CD4-positive, CD25-positive, alpha-beta regulatory T cell (primary cell): ENCODE measurements around the gene RNASE7. TPM values are rescaled to one million over a fixed set of nuclear protein-coding genes. Genes with fewer than 3 reads are reported as not detected.
A peak's percentile ranks its signal among the peaks of the same experiment; 100 is the strongest.
"Not testable (repeated sequence)": the region's sequence is repeated elsewhere in the genome, so short reads cannot be mapped to it uniquely, and the experiment has no call there.

ENCODE experiments used
- ATAC-seq, 2 donors: fragments of 150-1000 bp; cut with Tn5 transposase; one replicate each; pipeline ENCODE4 v1.10.0; 2021; ENCODE audit warnings: low read depth in 2 of 2, moderate number of reproducible peaks in 2 of 2, moderate library complexity in 1 of 2
- DNase-seq, 3 donors: peaks; one replicate each; pipeline versions ENCODE4 v3.0.0 to v3.0.0-alpha.2; 2012 to 2022; ENCODE audit warnings: mixed read lengths in 1 of 3
- H3K27ac ChIP-seq: one replicate; pipeline ENCODE4 v1.7.0; 2013; ENCODE audit warnings: mild to moderate bottlenecking, low read length; ENCODE audit not compliant: insufficient read depth, poor library complexity, severe bottlenecking
- H3K27me3 ChIP-seq: one replicate; pipeline ENCODE4 v1.7.0; 2013; ENCODE audit warnings: low read length; ENCODE audit not compliant: control insufficient read depth, insufficient read depth
- H3K36me3 ChIP-seq: one replicate; pipeline ENCODE4 v1.7.0; 2013; ENCODE audit warnings: mild to moderate bottlenecking, low read length, moderate library complexity; ENCODE audit not compliant: control insufficient read depth, insufficient read depth
- H3K4me1 ChIP-seq: 2 replicates; pipeline ENCODE4 v1.7.0; 2013; ENCODE audit warnings: mild to moderate bottlenecking, low read length; ENCODE audit not compliant: insufficient read depth, control insufficient read depth, poor library complexity, severe bottlenecking
- H3K4me3 ChIP-seq: one replicate; pipeline ENCODE4 v1.7.0; 2013; ENCODE audit warnings: low read depth, mild to moderate bottlenecking, low read length, moderate library complexity
- H3K9me3 ChIP-seq, 2 experiments: 1 replicate in 1 of 2; 2 replicates in 1 of 2; pipeline ENCODE4 v1.7.0; 2013; ENCODE audit warnings: low read length in 2 of 2, mild to moderate bottlenecking in 1 of 2, moderate library complexity in 1 of 2; ENCODE audit not compliant: control insufficient read depth in 2 of 2
- H3K27ac Mint-ChIP-seq, 3 donors: one replicate each; pipeline ENCODE4 v1.8.0; 2020 to 2022; ENCODE audit warnings: mild to moderate bottlenecking in 3 of 3, mixed read lengths in 3 of 3, moderate library complexity in 2 of 3
- H3K27me3 Mint-ChIP-seq: one replicate; pipeline ENCODE4 v1.8.0; 2022; ENCODE audit warnings: mild to moderate bottlenecking, mixed read lengths
- H3K36me3 Mint-ChIP-seq: one replicate; pipeline ENCODE4 v1.8.0; 2020; ENCODE audit warnings: mixed read lengths
- H3K4me1 Mint-ChIP-seq, 4 donors: one replicate each; pipeline ENCODE4 v1.8.0; 2020 to 2022; ENCODE audit warnings: mixed read lengths in 4 of 4, mild to moderate bottlenecking in 1 of 4
- H3K4me3 Mint-ChIP-seq, 4 donors: one replicate each; pipeline ENCODE4 v1.8.0; 2020 to 2022; ENCODE audit warnings: mild to moderate bottlenecking in 4 of 4, mixed read lengths in 4 of 4, moderate library complexity in 3 of 4
- H3K9me3 Mint-ChIP-seq, 7 donors: one replicate each; pipeline ENCODE4 v1.8.0; 2020 to 2022; ENCODE audit warnings: mixed read lengths in 7 of 7, mild to moderate bottlenecking in 3 of 7, moderate library complexity in 2 of 7
- polyA plus RNA-seq, 4 donors: library from polyadenylated mRNA; unstranded; fragments of 300-500 nt; fragmentation: Illumina TruSeq; gene quantifications; one replicate each; pipeline ENCODE4 v1.2.3, GENCODE V29; 2021
- total RNA-seq: library from RNA; stranded (reverse); gene quantifications from one replicate; pipeline ENCODE4 v1.2.3, GENCODE V29; 2022

Gene RNASE7
- total and polyA plus RNA-seq, 5 donors from 2014 or later: not detected

- H3K9me3 ChIP-seq: no peaks in the 10 kb centered on the region
- peaks cover 3% of the 10 kb centered on the region for H3K36me3 Mint-ChIP-seq
- H3K27me3 Mint-ChIP-seq: peaks cover 12% of the 10 kb centered on the region
- no peak overlapping the region for H3K27ac ChIP-seq
- DNase-seq (no peak), ATAC-seq (no peak)
- H3K27ac Mint-ChIP-seq: peak overlapping the region in 1 of 3 donors; percentile 15
- H3K27me3 ChIP-seq: no peaks in the 10 kb centered on the region
- H3K4me1 Mint-ChIP-seq: peaks cover 0 to 6% (median 0%) of the 10 kb centered on the region in 4 donors
- no peaks in the 10 kb centered on the region for H3K4me1 ChIP-seq
- H3K36me3 ChIP-seq: peaks cover 15% of the 10 kb centered on the region
- H3K4me3 ChIP-seq: no peak overlapping the region
- H3K4me3 Mint-ChIP-seq: no peak overlapping the region
- no peaks in the 10 kb centered on the region for H3K9me3 Mint-ChIP-seq
Measured at GRCh38 chr14:21001218-21001617, 40.9 kb upstream of the RNASE7 start.

GRCh38 chr14:21003788-21004346 is 38.3 kb upstream of the RNASE7 start:
- DNase-seq: no peak
- H3K36me3 Mint-ChIP-seq: no peaks in the 10 kb centered on the region

GRCh38 chr14:21009721-21010120 is 32.4 kb upstream of the RNASE7 start:
- H3K27ac ChIP-seq, H3K4me3 ChIP-seq, H3K4me3 Mint-ChIP-seq, H3K9me3 Mint-ChIP-seq, H3K9me3 ChIP-seq, H3K27ac Mint-ChIP-seq, ATAC-seq, H3K36me3 ChIP-seq, H3K4me1 Mint-ChIP-seq, H3K36me3 Mint-ChIP-seq, DNase-seq, H3K4me1 ChIP-seq: not testable (repeated sequence)
- peaks cover 14% of the 10 kb centered on the region for H3K27me3 ChIP-seq
- H3K27me3 Mint-ChIP-seq: peaks cover 25% of the 10 kb centered on the region

More at GRCh38 chr14:21003788-21004346, 38.3 kb upstream of the RNASE7 start:
- H3K4me1 ChIP-seq: no peaks in the 10 kb centered on the region
- no peak overlapping the region for H3K27ac ChIP-seq
- no peaks in the 10 kb centered on the region for H3K9me3 Mint-ChIP-seq
- no peak overlapping the region for H3K4me3 ChIP-seq
- no peaks in the 10 kb centered on the region for H3K27me3 ChIP-seq
- no peak overlapping the region for H3K4me3 Mint-ChIP-seq
- peaks cover 15% of the 10 kb centered on the region for H3K27me3 Mint-ChIP-seq
- H3K4me1 Mint-ChIP-seq: no peaks in the 10 kb centered on the region
- no peak for ATAC-seq
- H3K9me3 ChIP-seq: no peaks in the 10 kb centered on the region
- no peak overlapping the region for H3K27ac Mint-ChIP-seq
- H3K36me3 ChIP-seq: no peaks in the 10 kb centered on the region

GRCh38 chr14:21011136-21011535 is 31.0 kb upstream of the RNASE7 start:
- H3K4me1 ChIP-seq: no peaks in the 10 kb centered on the region
- H3K36me3 ChIP-seq: no peaks in the 10 kb centered on the region
- no peak overlapping the region for H3K27ac ChIP-seq
- H3K9me3 ChIP-seq: no peaks in the 10 kb centered on the region
- Mint-ChIP-seq H3K4me3 (no peak overlapping the region), H3K36me3 (no peaks in the 10 kb centered on the region), H3K27me3 (peaks cover 26% of the 10 kb centered on the region), H3K4me1 (no peaks in the 10 kb centered on the region), H3K27ac (no peak overlapping the region), H3K9me3 (no peaks in the 10 kb centered on the region)
- ATAC-seq (no peak), DNase-seq (no peak)
- H3K27me3 ChIP-seq: peaks cover 14% of the 10 kb centered on the region
- no peak overlapping the region for H3K4me3 ChIP-seq

- ATAC-seq: peak; percentile 64 to 68
- Histone ChIP-seq H3K27me3 (peaks cover 14% of the 10 kb centered on the region), H3K4me1 (no peaks in the 10 kb centered on the region), H3K27ac (no peak overlapping the region), H3K9me3 (no peaks in the 10 kb centered on the region), H3K36me3 (peaks cover 9% of the 10 kb centered on the region), H3K4me3 (no peak overlapping the region)
- H3K4me3 Mint-ChIP-seq: no peak overlapping the region
- peak; percentile 72 to 79 (median 73) for DNase-seq
- H3K9me3 Mint-ChIP-seq: no peaks in the 10 kb centered on the region
- H3K36me3 Mint-ChIP-seq: peaks cover 20% of the 10 kb centered on the region
- H3K27me3 Mint-ChIP-seq: peaks cover 22% of the 10 kb centered on the region
- H3K27ac Mint-ChIP-seq: no peak overlapping the region
- H3K4me1 Mint-ChIP-seq: no peaks in the 10 kb centered on the region
Measured at GRCh38 chr14:21014761-21015190, 27.4 kb upstream of the RNASE7 start.

GRCh38 chr14:21015312-21015711 is 26.9 kb upstream of the RNASE7 start:
- Histone ChIP-seq H3K9me3 (no peaks in the 10 kb centered on the region), H3K36me3 (peaks cover 9% of the 10 kb centered on the region), H3K4me1 (no peaks in the 10 kb centered on the region), H3K27ac (no peak overlapping the region), H3K27me3 (peaks cover 14% of the 10 kb centered on the region), H3K4me3 (no peak overlapping the region)
- Mint-ChIP-seq H3K9me3 (no peaks in the 10 kb centered on the region), H3K36me3 (peaks cover 21% of the 10 kb centered on the region), H3K4me1 (no peaks in the 10 kb centered on the region), H3K27ac (no peak overlapping the region), H3K4me3 (no peak overlapping the region), H3K27me3 (peaks cover 22% of the 10 kb centered on the region)
- DNase-seq: no peak
- no peak for ATAC-seq

- peak overlapping the region in 1 of 3 donors; percentile 33 for H3K27ac Mint-ChIP-seq
- no peak overlapping the region for H3K4me3 ChIP-seq
- no peaks in the 10 kb centered on the region for H3K9me3 Mint-ChIP-seq
- no peaks in the 10 kb centered on the region for H3K9me3 ChIP-seq
- H3K36me3 Mint-ChIP-seq: peaks cover 30% of the 10 kb centered on the region
- H3K36me3 ChIP-seq: peaks cover 9% of the 10 kb centered on the region
- no peak for ATAC-seq
- H3K27ac ChIP-seq: no peak overlapping the region
- peak overlapping the region in 1 of 4 donors; percentile 42 for H3K4me3 Mint-ChIP-seq
- no peaks in the 10 kb centered on the region for H3K4me1 ChIP-seq
- peaks cover 20% of the 10 kb centered on the region for H3K27me3 Mint-ChIP-seq
- H3K27me3 ChIP-seq: peaks cover 12% of the 10 kb centered on the region
- peaks cover 0 to 2% (median 0%) of the 10 kb centered on the region in 4 donors for H3K4me1 Mint-ChIP-seq
- DNase-seq: no peak
Measured at GRCh38 chr14:21016413-21017190, 25.6 kb upstream of the RNASE7 start.
